Effector memory CD4-positive, alpha-beta T cell (primary cell): ENCODE data around the gene LZIC.

Source experiments
- DNase-seq, 3 donors: peaks; one replicate each; pipeline ENCODE4 v3.0.0-alpha.2; 2020
- H3K27ac ChIP-seq: 2 replicates; pipeline ENCODE4 v1.7.0; 2013; ENCODE audit warnings: mild to moderate bottlenecking, low read length, moderate library complexity; ENCODE audit not compliant: insufficient read depth, poor library complexity, severe bottlenecking
- H3K27me3 ChIP-seq: replicated peaks from 2 replicates; pipeline ENCODE4 v1.7.0; 2013; ENCODE audit warnings: mild to moderate bottlenecking, low read length; ENCODE audit not compliant: insufficient read depth, control insufficient read depth, poor library complexity, severe bottlenecking
- H3K36me3 ChIP-seq: 2 replicates; pipeline ENCODE4 v1.7.0; 2013; ENCODE audit warnings: mild to moderate bottlenecking, low read length, moderate library complexity; ENCODE audit not compliant: control insufficient read depth, insufficient read depth
- H3K4me1 ChIP-seq: 2 replicates; pipeline ENCODE4 v1.7.0; 2013; ENCODE audit warnings: low read length, mild to moderate bottlenecking; ENCODE audit not compliant: control insufficient read depth, insufficient read depth, poor library complexity, severe bottlenecking
- H3K4me3 ChIP-seq: 2 replicates; pipeline ENCODE4 v1.7.0; 2013; ENCODE audit warnings: low read length, low read depth, mild to moderate bottlenecking; ENCODE audit not compliant: insufficient read depth, poor library complexity, severe bottlenecking
- H3K9me3 ChIP-seq: 2 replicates; pipeline ENCODE4 v1.7.0; 2013; ENCODE audit warnings: mild to moderate bottlenecking, low read length, moderate library complexity; ENCODE audit not compliant: control insufficient read depth

LZIC gene

DNA sequence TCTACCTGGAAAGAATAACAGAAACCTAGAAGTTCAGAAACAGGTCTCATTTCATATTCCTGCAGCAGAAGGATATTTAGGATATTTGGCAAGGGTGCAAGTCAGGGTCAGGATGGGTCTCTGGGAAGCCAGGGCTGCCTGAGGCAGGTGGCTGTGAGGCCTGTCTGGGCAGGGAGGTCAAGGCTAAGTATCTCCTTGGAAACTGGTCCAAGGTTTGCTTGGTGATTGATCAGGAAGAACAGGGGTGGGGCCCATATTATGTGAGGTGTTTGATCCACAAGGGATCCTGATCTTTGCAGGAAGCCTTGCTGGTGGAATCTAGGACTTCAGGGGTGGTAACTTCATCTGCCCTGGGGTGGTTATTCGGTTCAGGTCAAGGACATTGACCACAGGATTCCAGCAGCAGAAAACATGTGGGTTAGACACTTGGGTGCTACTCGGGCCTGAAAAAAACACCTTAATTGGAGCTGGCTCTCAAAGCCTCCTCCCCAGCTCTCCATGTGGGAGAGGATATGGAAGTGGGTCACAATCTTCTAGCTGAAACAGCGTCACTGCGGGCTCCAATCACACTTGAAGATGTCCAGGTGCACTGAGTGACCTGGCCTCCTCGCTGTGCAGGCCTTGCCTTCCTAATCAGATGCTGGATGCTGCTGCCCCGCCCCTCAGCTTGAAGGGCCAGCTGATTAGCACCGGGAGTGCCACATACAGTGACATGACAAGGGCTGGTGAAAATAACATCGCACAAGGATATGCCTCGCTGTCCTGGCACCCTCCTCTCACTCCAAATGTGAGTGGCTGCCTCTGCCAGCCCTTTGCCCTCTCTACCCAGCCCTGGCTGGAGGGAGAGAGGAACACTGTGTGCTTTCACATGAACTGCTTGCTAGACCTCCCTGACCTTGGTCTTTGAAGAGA is 41.8 kb downstream of the LZIC start:
- DNase-seq, result no peak
- no peaks in the 10 kb centered on the region for H3K36me3 ChIP-seq
- no peaks in the 10 kb centered on the region for H3K9me3 ChIP-seq
- H3K27ac ChIP-seq, result no peak overlapping the region
- no peak overlapping the region for H3K4me3 ChIP-seq
- no peaks in the 10 kb centered on the region for H3K27me3 ChIP-seq
- no peaks in the 10 kb centered on the region for H3K4me1 ChIP-seq

DNA sequence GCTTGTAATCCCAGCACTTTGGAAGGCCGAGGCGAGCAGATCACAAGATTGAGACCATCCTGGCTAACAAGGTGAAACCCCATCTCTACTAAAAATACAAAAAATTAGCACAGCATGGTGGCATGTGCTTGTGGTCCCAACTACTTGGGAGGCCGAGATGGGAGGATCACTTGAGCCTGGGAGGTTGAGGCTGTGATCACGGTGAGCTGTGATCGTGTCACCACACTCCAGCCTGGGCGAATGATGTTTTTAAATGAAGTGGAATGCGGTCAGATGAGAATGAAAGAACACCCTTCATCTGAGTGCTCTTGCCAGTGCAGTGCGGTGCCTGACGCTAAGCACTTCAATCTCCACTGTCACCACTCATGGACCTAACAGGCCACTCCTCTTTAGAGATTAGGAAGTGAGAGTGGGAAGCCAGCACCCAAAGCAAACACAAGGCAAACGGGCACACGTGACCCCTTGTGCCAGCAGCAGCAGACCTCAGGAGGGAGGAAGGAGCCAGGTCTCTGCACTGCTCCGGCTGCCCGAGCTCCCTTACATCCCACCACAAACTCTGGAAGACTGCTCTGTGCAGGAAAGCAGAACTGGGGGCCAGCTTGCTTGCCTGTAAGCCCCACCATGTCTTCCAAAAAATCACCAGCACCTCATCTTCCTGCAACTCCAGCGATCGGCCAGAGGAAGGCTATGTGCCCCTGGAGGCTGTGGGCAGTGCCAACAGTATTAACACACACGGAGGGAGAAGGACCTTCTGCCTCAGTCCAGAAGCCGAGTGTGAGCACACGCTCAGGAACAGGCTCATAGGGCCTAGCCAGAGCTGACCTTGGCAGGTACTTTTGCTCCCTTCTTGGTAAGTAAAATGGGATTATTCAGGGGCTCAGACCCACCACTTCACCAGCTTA is 42.8 kb downstream of the LZIC start:
- DNase-seq, result no peak
- H3K27me3 ChIP-seq, result no peaks in the 10 kb centered on the region
- H3K4me3 ChIP-seq, result no peak overlapping the region
- no peak overlapping the region for H3K27ac ChIP-seq
- no peaks in the 10 kb centered on the region for H3K36me3 ChIP-seq
- no peaks in the 10 kb centered on the region for H3K4me1 ChIP-seq
- H3K9me3 ChIP-seq, result no peaks in the 10 kb centered on the region

DNA sequence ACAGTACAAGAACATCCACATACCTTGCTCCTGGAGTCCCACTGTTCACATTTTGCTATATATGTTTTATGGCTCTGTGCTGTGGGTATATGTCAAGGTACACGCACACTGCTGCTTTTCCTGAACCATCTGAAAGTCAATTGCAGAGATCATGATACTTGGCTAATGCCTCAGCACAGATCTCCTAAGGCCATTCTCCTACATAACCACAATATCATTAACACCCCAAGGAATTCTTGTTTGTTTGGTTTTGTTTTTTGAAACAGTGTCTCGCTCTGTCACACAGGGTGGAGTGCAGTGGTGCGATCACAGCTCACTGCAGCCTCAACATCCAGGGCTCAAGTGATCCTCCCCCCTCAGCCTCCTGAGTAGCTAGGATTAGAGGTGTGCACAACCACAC is 49.1 kb downstream of the LZIC start:
- H3K4me3 ChIP-seq, result no peak overlapping the region
- H3K4me1 ChIP-seq, result no peaks in the 10 kb centered on the region

DNA sequence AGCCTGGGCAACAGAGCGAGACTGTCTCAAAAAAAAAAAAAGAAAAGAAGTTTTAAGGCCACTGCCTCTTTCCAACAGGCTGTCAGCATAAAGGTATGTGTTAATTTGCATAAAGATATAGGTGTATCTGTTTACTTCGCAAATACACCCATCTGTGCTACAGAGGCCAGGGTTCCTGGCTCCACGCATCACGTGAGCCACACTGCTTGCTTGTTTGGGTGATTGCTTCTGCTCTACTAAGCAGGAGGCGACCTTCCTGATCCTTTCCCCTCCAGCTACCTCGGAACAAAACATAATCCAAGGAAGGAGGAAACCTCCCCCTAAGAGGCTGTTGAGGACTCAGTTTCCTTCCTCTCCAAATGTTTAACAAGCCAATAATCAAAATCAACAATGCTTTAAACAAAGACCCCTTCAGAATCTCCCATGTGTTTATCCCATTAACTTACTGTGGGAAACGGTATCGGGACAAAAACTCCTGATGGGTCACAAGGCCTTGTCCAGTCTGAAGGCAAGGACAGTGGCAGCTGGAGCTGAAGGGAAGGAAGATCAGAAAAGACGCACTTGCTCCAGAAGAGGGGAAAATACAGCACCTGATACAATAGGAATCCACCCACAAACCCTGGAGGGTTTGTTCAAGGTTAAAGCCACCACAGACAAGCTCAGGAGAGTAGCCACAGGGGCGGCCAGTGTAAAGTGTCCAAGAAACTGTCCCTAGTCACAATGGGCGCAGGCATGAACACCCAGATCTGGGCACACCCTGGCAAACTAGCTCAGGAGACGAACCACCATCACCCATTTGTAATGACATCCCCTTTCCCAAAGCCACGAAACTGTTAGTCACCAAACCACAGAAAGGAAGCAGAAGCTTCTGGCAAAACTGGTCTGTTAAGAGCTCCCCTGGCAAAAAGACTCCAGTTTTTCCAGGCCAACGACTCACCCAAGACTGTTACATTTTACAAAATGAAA is 50.3 kb downstream of the LZIC start:
- H3K9me3 ChIP-seq, result no peaks in the 10 kb centered on the region
- H3K4me1 ChIP-seq, result no peaks in the 10 kb centered on the region
- no peaks in the 10 kb centered on the region for H3K27me3 ChIP-seq
- no peak overlapping the region for H3K27ac ChIP-seq
- no peak overlapping the region for H3K4me3 ChIP-seq
- DNase-seq, result no peak
- H3K36me3 ChIP-seq, result no peaks in the 10 kb centered on the region

More for the DNA sequence above, 49.1 kb downstream of the LZIC start:
- Histone ChIP-seq H3K9me3 (no peaks in the 10 kb centered on the region), H3K36me3 (no peaks in the 10 kb centered on the region), H3K27me3 (no peaks in the 10 kb centered on the region), H3K27ac (no peak overlapping the region)
- DNase-seq, result no peak

DNA sequence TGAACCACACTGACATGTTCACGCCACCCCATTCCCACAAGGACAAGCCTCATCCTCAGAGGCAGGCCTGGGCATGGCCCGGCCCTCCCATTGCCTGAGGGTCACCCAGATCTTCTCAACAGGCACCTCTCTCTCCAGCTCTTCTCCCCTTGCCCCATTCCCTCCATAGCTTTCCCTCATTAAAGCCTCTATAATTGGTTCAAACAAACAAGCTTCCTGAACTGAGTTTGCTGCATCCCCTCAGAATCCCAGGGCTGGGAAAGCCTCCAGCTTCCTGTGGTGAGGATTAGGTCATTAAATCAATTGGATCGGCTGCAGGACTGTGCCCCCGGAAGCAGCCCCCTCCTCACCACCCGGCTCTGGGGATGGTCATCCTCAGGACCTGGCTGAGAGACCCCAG is 52.0 kb downstream of the LZIC start:
- DNase-seq, result no peak
- Histone ChIP-seq H3K27ac (no peak overlapping the region), H3K9me3 (no peaks in the 10 kb centered on the region), H3K4me1 (no peaks in the 10 kb centered on the region), H3K4me3 (no peak overlapping the region), H3K36me3 (no peaks in the 10 kb centered on the region), H3K27me3 (no peaks in the 10 kb centered on the region)

GRCh38 chr1:9890224-9890731 is 52.9 kb downstream of the LZIC start:
- Histone ChIP-seq H3K27ac (no peak overlapping the region), H3K4me3 (no peak overlapping the region), H3K9me3 (no peaks in the 10 kb centered on the region), H3K4me1 (no peaks in the 10 kb centered on the region), H3K36me3 (no peaks in the 10 kb centered on the region), H3K27me3 (no peaks in the 10 kb centered on the region)
- DNase-seq, result no peak

DNA sequence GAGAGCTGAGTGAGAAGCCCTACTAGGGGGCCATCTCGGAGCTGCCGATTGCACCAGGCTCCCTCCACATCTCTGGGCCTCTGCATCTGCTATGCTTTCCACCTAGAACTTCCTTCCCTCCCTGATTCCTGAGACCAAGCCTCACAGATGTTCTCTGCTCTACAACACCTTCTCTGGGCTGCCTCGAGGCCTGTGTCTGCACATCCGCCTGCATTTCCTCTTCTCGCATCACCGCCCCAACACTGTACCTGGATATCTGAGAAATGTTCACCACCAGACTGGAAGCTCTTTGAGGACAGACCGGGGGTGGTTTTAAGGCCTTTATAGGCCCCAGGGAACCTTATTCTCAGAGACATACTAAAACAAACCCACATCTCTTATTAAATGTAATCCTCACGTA is 53.8 kb downstream of the LZIC start:
- H3K4me1 ChIP-seq, result no peaks in the 10 kb centered on the region
- DNase-seq, result no peak

GRCh38 chr1:9888886-9889285 is 54.3 kb downstream of the LZIC start:
- Histone ChIP-seq H3K36me3 (no peaks in the 10 kb centered on the region), H3K4me3 (no peak overlapping the region), H3K4me1 (no peaks in the 10 kb centered on the region), H3K9me3 (no peaks in the 10 kb centered on the region), H3K27ac (no peak overlapping the region), H3K27me3 (no peaks in the 10 kb centered on the region)
- no peak for DNase-seq

More for the DNA sequence above, 53.8 kb downstream of the LZIC start:
- H3K36me3 ChIP-seq, result no peaks in the 10 kb centered on the region
- no peak overlapping the region for H3K4me3 ChIP-seq
- no peak overlapping the region for H3K27ac ChIP-seq
- no peaks in the 10 kb centered on the region for H3K9me3 ChIP-seq
- H3K27me3 ChIP-seq, result no peaks in the 10 kb centered on the region

- H3K27ac ChIP-seq, result no peak overlapping the region
- H3K4me3 ChIP-seq, result no peak overlapping the region
- no peak for DNase-seq
- no peaks in the 10 kb centered on the region for H3K4me1 ChIP-seq
- H3K9me3 ChIP-seq, result no peaks in the 10 kb centered on the region
- H3K36me3 ChIP-seq, result no peaks in the 10 kb centered on the region
- no peaks in the 10 kb centered on the region for H3K27me3 ChIP-seq
Observed at GRCh38 chr1:9887070-9887469, 56.1 kb downstream of the LZIC start.
